ENCODE measurements around the gene UNC5C. TPM values are rescaled to one million over a fixed set of nuclear protein-coding genes. Genes with fewer than 3 reads are reported as not detected.
A peak's percentile ranks its signal among the peaks of the same experiment; 100 is the strongest.

UNC5C gene
- total RNA-seq, 2 experiments from 2014 or later, result not detected

DNA sequence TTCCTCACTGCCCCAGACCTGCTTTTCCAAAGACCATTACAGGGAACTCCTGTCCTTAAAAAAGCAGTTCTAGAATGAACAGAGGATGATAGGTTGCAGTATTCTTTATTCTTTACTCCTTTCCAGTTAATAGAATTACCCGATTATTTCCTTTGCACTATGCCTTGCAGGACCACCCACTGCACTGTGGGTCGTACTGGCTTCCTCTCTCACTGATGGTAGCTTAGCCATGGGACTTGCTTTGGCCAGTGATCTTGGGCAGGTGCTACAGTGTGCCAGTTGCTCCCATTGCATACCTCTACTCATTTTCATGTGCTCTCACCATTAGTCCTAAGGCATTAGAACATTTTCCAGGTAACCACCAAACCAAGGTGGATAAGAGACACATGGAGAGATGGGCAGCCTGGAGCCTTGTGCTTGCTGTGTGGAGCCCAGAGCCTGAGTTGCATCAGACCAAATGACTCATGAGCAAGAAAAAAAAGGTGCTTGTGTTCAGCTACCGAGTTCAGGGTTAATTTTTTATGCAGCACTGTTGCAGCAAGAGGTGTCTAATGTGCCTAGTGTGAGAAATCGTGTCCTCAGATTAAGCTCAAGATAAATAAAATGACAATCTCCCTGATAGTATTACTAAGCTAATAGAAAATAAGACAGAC lies 7.6 kb upstream of the UNC5C start:
- H3K4me1 Mint-ChIP-seq (ENCODE audit: low read depth), result no peaks in the 10 kb centered on the region
- no peaks in the 10 kb centered on the region for H3K36me3 Mint-ChIP-seq (ENCODE audit: low read depth)
- no peak overlapping the region for H3K4me3 Mint-ChIP-seq
- no peaks in the 10 kb centered on the region for H3K9me3 Mint-ChIP-seq
- H3K27me3 Mint-ChIP-seq (ENCODE audit: low read depth), result peaks cover 3% of the 10 kb centered on the region
- no peak for DNase-seq
- intact Hi-C loops (cut with micrococcal nuclease), result no loop called here
- H3K27ac Mint-ChIP-seq, result no peak overlapping the region
- CTCF ChIA-PET, result no interaction called here

DNA sequence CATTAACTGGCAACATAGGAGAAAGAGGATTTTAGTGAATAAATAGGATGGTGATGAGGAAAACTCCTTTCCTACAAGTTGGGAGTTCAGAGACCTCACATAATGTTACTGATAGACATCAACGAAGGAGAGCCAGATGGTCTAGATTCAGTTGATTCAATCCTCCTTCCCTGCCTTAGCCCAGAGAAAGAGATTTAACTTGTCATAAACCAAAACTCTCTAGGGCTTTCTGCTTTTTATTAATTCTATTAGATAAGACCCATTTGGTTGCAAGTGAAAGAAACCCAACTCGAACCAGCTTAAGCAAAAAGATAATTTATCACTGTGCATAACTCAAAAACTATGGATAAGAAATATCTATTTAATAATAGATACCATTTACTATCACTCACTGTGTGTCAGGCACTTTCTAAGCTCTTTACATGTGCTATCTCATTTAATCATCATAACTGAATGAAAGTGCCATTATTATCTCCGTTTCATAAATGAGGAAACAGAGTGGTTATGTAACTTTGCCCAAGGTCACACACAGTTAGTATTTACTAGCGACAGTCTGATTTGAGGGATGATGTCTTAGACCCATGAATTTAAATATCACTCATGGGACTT lies 4.3 kb upstream of the UNC5C start:
- no peak for DNase-seq
- intact Hi-C loops (cut with micrococcal nuclease), result loop anchor here (5.0 kb wide), 1 partner anchor 49 kb away; no protein-coding TSS in a partner anchor
- H3K9me3 Mint-ChIP-seq, result no peaks in the 10 kb centered on the region
- CTCF ChIA-PET, result no interaction called here
- H3K4me3 Mint-ChIP-seq, result no peak overlapping the region
- peaks cover 13% of the 10 kb centered on the region for H3K4me1 Mint-ChIP-seq (ENCODE audit: low read depth)
- no peaks in the 10 kb centered on the region for H3K36me3 Mint-ChIP-seq (ENCODE audit: low read depth)
- H3K27me3 Mint-ChIP-seq (ENCODE audit: low read depth), result peaks cover 27% of the 10 kb centered on the region
- H3K27ac Mint-ChIP-seq, result no peak overlapping the region

DNA sequence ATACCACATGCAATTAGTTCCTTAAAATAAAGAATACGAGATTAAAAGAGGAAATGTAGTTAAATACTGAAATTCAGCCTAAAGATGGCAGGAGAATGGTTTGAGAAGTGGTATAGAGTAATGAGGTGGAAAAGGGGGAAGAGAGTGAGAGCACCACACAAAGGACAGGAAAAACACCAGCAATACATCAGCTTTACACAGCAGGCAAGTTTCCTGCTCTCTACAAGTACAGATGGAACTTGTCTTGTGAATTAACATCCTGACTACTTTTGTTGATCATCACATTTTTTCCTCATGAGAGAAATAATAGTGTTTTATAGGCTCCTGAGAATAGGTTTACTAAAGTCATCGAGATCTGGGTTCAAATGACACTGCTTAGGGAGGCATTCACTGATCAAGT lies 2.9 kb upstream of the UNC5C start:
- Mint-ChIP-seq H3K27ac (no peak overlapping the region), H3K4me3 (no peak overlapping the region), H3K4me1 (ENCODE audit: low read depth) (peaks cover 15% of the 10 kb centered on the region), H3K36me3 (ENCODE audit: low read depth) (no peaks in the 10 kb centered on the region), H3K27me3 (ENCODE audit: low read depth) (peaks cover 34% of the 10 kb centered on the region), H3K9me3 (no peaks in the 10 kb centered on the region)
- intact Hi-C loops (cut with micrococcal nuclease), result loop anchor here (5.0 kb wide), 1 partner anchor 51 kb away; no protein-coding TSS in a partner anchor
- no peak for DNase-seq
- CTCF ChIA-PET, result no interaction called here

DNA sequence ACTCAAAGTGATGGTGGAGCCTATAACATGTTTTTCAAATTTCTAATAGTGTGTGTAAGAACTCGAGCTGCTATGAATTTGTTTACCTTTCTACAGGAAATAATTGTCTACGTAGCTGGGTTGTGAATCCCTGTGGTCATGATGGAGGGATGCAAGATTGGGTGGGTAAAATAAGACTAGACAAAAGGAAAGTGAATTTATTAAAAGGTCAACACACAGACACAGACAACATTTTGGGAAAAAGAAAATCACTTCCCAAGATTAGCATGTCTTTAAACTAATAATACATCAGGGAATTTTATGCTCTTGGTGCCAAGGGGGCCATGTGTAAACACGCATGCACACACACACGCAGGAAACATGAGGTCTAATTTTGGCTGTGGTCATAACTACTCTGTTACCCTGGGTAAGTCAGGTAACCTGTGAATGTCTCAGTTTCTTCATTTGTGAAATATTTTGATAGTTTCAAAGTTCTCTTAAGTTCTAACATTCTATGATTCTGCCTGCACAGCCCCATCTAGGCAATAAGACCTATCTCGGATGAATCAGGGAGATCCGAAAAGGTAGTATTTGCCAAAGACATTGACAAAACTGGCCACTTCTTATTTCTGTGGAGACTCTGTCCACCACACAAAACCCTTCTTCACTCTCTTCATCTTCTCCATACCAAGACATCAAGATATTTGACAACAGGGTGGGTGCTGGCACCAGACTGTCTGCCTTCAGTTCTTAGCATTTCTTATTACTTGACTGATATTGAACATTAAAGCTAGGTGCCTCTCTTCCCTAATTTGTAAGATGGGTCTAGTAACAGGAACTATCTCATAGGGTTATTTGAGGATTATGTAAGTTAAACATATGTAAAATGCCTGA lies 1.6 kb upstream of the UNC5C start:
- intact Hi-C loops (cut with micrococcal nuclease), result loop anchor here (5.0 kb wide), 1 partner anchor 52 kb away; no protein-coding TSS in a partner anchor
- Mint-ChIP-seq H3K4me1 (ENCODE audit: low read depth) (peaks cover 15% of the 10 kb centered on the region), H3K4me3 (peak overlapping the region; percentile 61), H3K27ac (no peak overlapping the region), H3K9me3 (no peaks in the 10 kb centered on the region), H3K27me3 (ENCODE audit: low read depth) (peaks cover 44% of the 10 kb centered on the region), H3K36me3 (ENCODE audit: low read depth) (no peaks in the 10 kb centered on the region)
- DNase-seq, result no peak
- CTCF ChIA-PET, result no interaction called here

DNA sequence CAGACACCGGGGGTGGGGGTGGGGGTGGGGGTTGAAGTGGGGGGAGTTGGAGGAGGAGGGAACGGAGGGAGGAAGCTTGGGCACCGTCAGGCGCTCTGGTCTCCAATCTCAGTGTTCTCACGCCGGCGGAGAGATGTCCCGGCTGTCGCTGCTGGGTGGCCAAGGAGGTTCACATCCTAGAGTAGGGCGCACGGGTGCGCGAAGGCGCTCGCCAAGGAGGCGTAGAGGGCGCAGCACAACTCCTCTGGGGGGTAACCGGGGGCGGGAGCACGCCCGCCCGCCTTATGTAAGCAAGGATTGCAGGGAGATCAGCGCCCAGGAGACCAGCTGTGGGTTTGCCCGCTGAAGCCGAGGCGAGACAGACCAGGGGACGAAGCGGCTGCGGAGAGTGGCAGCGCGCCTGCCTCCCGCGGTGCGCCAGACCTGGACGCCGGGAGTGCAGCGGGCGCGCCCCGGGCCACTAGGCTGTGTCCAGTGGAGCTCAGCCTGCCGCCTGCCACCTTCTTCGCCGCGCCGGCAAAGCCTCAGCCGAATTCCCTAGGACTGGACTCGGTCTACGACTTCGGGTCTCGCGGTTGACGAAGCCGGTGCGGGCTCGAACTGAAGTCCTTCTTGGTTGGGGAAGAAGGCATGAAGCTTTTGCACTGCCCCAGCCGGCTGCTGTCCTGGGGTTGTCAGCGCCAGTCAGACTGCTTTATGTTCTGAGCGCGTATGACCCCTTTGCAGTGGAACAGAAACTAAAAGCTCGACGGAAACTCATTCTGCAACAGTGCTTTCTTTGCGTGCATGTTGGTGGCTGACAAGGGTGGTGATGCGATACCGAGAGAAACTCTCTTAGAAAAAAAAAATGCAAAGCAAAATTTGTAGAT lies 707 bp upstream of the UNC5C start:
- Mint-ChIP-seq H3K4me3 (peak overlapping the region; percentile 68), H3K27me3 (ENCODE audit: low read depth) (peaks cover 44% of the 10 kb centered on the region), H3K27ac (no peak overlapping the region), H3K36me3 (ENCODE audit: low read depth) (no peaks in the 10 kb centered on the region), H3K9me3 (no peaks in the 10 kb centered on the region), H3K4me1 (ENCODE audit: low read depth) (peaks cover 15% of the 10 kb centered on the region)
- intact Hi-C loops (cut with micrococcal nuclease), result loop anchor here (5.0 to 10.0 kb wide), 2 partner anchors 53 to 385 kb away; no protein-coding TSS in a partner anchor
- CTCF ChIA-PET, result no interaction called here
- DNase-seq, result peak; percentile 48

DNA sequence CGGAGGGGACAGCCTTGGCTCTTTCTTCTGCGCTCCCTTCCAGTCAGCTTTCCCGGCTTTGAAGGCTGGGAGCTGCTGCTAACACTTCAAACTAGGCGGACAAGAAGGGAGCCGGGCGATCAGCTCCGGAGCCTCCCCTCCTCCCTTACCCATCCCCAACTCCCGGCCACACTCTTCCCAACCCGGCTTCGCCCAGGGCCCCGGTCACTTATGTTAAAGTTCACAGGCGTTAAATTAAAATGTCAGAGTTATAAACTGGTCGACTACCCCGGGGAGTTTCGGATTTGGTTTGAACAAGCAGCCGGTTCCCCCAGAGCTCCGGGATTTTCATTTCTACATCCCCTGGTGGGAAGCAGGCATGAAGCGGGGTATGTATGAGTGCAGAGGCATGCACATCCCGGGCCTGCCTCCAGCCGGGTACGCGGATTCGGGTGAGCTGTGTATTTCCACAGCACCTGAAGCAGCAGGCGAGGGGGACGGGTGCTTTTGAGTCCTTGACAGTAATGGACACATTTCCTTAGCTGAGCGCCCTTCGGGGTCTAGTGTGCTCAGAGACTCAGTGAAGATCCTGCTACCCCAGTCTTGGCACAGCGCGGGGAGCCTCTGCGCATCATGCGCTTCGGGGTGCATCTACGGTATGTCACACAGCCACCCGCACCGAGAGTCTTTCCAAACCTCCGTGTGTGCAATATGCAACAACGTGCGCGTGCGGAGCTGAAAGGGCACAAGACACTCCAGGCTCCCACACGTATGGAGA lies 880 bp downstream of the UNC5C start:
- intact Hi-C loops (cut with micrococcal nuclease), result loop anchor here (10.0 kb wide), 1 partner anchor 383 kb away; no protein-coding TSS in a partner anchor
- Mint-ChIP-seq H3K36me3 (ENCODE audit: low read depth) (no peaks in the 10 kb centered on the region), H3K4me3 (no peak overlapping the region), H3K27ac (no peak overlapping the region), H3K27me3 (ENCODE audit: low read depth) (peaks cover 44% of the 10 kb centered on the region), H3K4me1 (ENCODE audit: low read depth) (peaks cover 15% of the 10 kb centered on the region), H3K9me3 (no peaks in the 10 kb centered on the region)
- CTCF ChIA-PET, result no interaction called here
- no peak for DNase-seq

DNA sequence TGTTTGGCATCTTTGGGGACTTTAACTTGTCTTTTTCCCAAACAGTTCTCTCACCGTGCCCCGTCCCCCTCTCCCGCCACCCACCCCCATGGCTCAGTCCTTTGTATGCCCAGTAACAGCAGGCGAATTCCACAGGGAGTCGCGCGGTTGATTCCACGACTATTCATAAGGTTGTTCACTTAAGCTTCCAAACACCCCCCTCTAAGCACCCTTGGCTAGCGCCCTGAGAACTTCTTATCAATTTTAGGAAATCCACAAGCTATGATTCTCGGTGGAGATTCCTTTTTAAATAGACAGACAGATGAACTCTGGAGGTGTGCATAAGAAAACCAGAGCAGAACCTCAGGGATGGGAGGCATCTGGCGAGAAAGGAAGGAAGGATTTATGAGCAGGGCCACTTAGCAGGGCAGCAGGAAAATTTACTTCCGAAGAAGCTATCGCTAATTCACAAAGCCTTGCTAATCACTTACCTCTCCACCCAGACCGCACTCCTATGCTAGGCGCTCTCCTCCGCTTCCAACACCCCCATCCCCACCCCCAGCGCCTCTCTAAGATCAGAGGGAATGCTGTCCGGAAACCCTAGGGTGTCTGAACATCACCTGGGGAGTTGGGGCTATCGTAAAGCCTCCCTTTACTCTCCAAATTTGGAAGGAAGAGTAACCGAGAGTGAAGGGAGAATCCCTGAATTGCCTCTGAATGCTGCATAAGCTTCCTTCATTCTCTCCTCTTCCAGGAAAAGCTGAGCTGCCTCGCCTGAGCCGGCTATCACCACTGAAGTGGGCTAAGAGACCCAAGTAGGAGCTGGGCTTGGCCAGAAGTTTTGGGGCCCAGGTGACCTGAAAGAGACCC lies 1.7 kb downstream of the UNC5C start:
- CTCF ChIA-PET, result no interaction called here
- Mint-ChIP-seq H3K36me3 (ENCODE audit: low read depth) (no peaks in the 10 kb centered on the region), H3K4me1 (ENCODE audit: low read depth) (peaks cover 15% of the 10 kb centered on the region), H3K27me3 (ENCODE audit: low read depth) (peaks cover 41% of the 10 kb centered on the region), H3K27ac (no peak overlapping the region), H3K9me3 (no peaks in the 10 kb centered on the region), H3K4me3 (no peak overlapping the region)
- intact Hi-C loops (cut with micrococcal nuclease), result loop anchor here (10.0 kb wide), 1 partner anchor 382 kb away; no protein-coding TSS in a partner anchor
- no peak for DNase-seq

DNA sequence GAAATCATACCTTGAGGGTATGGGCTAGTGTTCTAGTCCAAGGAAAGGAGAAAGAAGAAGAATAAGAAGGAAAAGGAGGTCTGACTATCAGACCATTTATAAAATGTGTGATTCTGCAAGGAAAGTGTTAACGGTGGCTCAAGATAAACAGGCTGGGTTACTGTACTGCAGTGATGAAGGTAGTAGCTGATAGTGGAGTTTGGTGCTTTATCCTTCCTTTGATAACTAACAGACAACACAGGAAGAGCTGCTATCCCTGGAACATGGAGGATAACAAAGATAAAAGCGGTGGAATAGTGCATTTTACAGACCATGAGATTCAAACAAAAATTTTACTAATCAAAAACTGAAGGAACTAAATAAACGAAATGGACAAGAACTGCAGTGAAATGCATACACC lies 2.6 kb downstream of the UNC5C start:
- Mint-ChIP-seq H3K9me3 (no peaks in the 10 kb centered on the region), H3K36me3 (ENCODE audit: low read depth) (no peaks in the 10 kb centered on the region), H3K27ac (no peak overlapping the region), H3K27me3 (ENCODE audit: low read depth) (peaks cover 41% of the 10 kb centered on the region), H3K4me3 (no peak overlapping the region), H3K4me1 (ENCODE audit: low read depth) (peaks cover 15% of the 10 kb centered on the region)
- intact Hi-C loops (cut with micrococcal nuclease), result loop anchor here (10.0 kb wide), 1 partner anchor 381 kb away; no protein-coding TSS in a partner anchor
- CTCF ChIA-PET, result no interaction called here
- no peak for DNase-seq

DNA sequence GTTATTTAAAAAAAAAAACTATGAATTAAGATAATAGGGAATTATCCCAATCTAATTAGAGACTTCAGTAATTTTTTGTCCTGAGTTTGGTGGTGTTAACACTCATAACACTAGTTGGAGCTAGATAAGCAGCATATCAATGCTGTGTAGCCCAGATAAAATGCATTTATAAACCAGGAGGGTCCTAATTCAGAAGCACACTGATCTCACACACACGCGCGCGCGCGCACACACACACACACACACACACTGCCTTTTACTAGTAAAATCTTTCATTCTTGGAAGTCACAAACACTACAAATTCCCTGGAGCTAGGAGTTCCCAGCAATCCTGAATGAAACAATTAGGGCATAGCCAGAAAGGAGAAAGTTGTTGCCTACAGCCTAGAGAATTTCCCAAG lies 3.2 kb downstream of the UNC5C start:
- CTCF ChIA-PET, result no interaction called here
- Mint-ChIP-seq H3K36me3 (ENCODE audit: low read depth) (no peaks in the 10 kb centered on the region), H3K27ac (no peak overlapping the region), H3K4me1 (ENCODE audit: low read depth) (peaks cover 15% of the 10 kb centered on the region), H3K9me3 (no peaks in the 10 kb centered on the region), H3K27me3 (ENCODE audit: low read depth) (peaks cover 40% of the 10 kb centered on the region), H3K4me3 (no peak overlapping the region)
- no peak for DNase-seq
- intact Hi-C loops (cut with micrococcal nuclease), result loop anchor here (10.0 kb wide), 1 partner anchor 381 kb away; no protein-coding TSS in a partner anchor

DNA sequence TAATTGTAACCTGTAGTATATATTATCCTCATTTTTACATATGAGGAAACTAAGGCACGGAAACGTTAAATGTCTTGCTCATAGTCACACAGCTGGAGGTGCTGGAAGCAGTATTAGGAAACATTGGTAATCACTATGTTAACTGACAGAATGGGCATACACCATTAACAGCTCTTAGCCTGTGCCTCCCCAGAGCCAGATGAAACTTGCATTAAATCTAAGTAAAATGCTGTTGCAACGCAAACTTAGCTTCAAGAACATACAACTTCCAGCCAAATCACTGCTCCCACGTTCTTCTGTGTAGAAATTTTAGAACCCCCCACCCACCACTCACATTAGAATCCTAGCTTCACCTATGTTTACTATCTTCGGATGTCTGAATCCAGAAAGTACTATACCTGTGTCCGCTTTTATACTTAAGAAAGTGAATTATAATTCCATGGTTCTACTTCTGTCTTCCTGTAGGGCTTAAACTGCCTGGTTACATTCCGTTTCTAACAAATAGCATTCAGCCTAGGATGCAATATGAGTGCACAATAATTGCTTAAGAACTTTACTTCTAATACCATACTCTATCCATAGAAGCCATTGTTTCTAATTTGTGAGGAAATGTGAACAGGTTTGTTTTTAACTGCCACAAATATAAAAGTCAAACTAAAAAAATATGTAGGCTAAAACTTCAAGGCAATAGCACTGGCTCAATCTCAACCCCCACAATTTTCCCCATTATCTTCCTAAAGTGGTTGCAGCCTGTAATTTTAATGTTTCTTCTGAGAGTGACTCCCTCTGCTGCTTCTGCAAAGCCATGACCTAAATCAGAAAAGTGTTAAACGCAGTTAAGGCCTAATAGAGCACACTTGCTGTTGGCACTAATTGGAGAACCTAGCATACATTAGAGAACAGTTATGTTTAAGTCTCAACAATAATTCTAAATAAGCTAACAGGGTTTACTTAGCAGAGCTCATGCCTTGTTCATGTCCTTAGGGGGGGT lies 4.4 kb downstream of the UNC5C start:
- no peak overlapping the region for H3K27ac Mint-ChIP-seq
- H3K9me3 Mint-ChIP-seq, result no peaks in the 10 kb centered on the region
- no peak for DNase-seq
- H3K27me3 Mint-ChIP-seq (ENCODE audit: low read depth), result peaks cover 31% of the 10 kb centered on the region
- H3K4me1 Mint-ChIP-seq (ENCODE audit: low read depth), result peaks cover 10% of the 10 kb centered on the region
- CTCF ChIA-PET, result interaction anchor here (0.7 kb wide), 1 partner anchor 102 kb away, joined by 3 read pairs; no protein-coding TSS in a partner anchor
- H3K4me3 Mint-ChIP-seq, result no peak overlapping the region
- H3K36me3 Mint-ChIP-seq (ENCODE audit: low read depth), result no peaks in the 10 kb centered on the region
- intact Hi-C loops (cut with micrococcal nuclease), result loop anchor here (10.0 kb wide), 1 partner anchor 380 kb away; no protein-coding TSS in a partner anchor

Measured in activated naive CD4-positive, alpha-beta T cell treated with anti-CD3 and anti-CD28 coated beads for 36 hours (primary cell).